Right renal cortex interstitium (tissue), 3 donors: ENCODE measurements around the gene SDE2. TPM values are rescaled to one million over a fixed set of nuclear protein-coding genes. Genes with fewer than 3 reads are reported as not detected.
"Not testable (repeated sequence)": the region's sequence is repeated elsewhere in the genome, so short reads cannot be mapped to it uniquely, and the experiment has no call there.

Source experiments
- DNase-seq, 3 donors: peaks; one replicate each; pipeline ENCODE4 v3.0.0-alpha.2; 2013; ENCODE audit warnings: low read depth in 3 of 3, low spot score in 2 of 3
- polyA plus RNA-seq, 3 donors: library from polyadenylated mRNA; unstranded; fragments of 120-200 nt; gene quantifications; one replicate each; pipeline ENCODE4 v1.2.1, GENCODE V29; 2013; ENCODE audit not compliant: insufficient read length in 3 of 3

SDE2 gene
- polyA plus RNA-seq, 3 donors: 22.7 to 23.1 (median 23.0) TPM

DNA sequence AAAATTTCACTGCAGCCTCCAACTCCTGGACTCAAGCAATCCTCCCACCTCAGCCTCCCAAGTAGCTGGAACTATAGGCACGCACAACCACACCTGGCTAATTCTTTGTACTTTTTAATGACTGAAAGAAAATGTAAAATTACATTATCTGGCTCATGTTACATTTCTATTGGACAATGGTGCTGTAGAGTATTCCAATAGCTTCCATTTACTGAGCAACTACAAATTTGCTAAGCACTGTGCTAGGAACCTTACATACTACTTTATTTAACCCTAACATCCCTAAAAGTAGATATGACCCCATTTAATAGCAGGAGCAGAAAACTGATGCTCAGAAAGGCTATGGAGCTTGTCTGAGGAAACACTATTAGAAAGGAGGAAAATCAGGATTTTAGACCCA is 19.7 kb downstream of the SDE2 start:
- DNase-seq: no peak

DNA sequence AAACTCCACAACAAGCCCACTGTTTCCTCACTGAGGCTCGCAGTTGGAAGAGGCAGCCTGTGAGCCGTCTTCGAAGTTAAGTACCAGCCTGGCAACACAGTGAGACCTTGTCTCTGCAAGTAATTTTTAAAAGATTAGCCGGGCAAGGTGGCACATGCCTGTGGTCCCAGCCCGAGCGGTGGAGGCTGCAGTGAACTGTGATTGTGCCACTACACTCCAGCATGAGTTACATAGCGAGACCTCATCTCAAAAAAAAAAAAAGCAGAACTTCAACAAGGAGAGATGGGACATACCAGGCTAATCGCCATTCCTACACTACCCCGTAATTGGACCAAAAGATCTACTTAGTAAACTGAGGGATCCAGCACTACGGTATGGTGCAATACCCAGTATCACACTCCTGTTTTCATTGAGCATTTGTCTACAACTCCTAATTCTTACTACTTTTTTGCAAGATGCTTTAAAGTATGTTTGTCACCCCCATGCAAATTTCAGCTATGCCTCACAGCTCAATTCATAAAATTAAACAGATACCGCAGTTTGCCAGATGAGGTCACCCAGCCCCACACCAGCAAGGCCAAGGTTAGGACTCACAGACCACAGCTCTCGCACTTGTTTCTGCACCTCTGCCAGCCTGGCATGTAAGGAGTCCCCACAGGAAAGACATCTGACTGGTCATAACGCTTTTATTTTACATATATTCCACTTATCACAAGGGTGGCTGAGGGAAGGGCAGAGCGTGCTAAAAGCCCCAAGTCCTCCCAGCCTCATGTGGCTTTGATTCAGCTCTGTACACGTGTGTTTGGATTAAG is 21.0 kb downstream of the SDE2 start:
- no peak for DNase-seq

DNA sequence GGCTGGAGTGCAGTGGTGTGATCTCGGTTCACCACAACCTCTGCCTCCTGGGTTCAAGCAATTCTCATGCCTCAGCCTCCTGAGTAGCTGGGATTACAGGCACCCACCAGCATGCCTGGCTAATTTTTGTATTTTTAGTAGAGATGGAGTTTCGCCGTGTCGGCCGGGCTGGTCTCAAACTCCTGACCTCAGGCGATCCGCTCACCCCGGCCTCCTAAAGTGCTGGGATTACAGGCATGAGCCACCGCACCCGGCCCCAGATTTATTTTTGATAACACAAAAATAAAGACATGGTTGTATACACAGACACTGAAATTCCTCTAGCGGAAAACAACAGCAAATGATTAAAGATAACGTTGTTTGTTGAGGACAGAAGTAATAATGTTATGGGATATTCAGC is 24.0 kb downstream of the SDE2 start:
- DNase-seq: not testable (repeated sequence)

DNA sequence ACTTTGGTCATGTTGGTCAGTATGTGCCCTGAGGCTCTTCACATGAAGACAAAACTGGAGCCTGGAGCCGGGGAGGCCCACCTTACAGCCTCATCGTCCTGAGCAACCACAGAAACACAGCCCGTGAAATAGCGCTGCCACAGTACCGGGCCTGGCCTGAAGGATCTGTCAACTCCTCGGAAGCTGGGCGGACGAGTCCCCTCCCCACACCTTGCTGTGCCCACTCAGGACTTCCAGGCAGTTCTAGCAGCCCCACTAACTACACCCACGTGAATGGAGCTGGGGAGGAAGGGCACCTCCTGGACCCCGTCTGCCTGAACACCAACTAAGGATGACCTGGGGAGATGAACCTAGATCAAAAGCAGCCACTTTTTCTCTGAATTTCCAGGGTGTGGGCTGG is 24.7 kb downstream of the SDE2 start:
- no peak for DNase-seq

DNA sequence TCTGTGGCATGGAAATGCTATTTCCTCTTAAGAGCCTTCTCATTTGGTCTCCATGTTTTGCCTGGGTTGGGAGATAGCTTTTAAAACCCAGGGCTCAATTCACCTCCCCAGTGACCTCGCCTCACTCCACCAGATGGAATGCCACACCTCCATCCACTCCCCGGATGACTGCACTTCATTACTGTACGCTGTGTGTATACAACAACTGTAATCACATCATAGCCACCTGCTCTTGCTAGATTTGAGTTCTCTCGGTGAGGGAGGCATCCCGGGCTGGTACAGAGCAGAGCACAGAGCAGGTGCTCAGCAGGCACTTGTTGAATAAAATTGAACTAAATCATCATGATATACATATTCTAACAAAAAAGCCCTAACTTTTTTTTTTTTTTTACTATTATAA is 26.0 kb downstream of the SDE2 start:
- DNase-seq: peak in 1 of 3 donors; percentile 38

GRCh38 chr1:225972344-225973152 is 26.6 kb downstream of the SDE2 start:
- no peak for DNase-seq

DNA sequence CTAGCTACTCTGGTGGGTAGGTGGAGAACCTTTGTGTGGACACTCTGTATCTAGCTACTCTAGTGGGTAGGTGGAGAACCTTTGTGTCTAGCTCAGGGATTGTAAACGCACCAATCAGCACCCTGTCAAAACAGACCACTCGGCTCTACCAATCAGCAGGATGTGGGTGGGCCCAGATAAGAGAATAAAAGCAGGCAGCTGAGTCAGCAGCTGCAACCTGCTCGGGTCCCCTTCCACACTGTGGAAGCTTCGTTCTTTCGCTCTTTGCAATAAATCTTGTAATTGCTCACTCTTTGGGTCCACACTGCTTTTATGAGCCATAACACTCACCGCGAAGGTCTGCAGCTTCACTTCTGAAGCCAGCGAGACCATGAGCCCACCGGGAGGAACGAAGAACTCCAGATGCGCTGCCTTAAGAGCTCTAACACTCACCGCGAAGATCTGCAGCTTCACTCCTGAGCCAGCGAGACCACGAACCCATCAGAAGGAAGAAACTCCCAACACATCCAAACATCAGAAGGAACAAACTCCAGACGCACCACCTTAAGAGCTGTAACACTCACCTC is 28.5 kb downstream of the SDE2 start:
- not testable (repeated sequence) for DNase-seq

- DNase-seq: not testable (repeated sequence)
These were observed 29.4 kb downstream of the SDE2 start for GRCh38 chr1:225969751-225970150.

GRCh38 chr1:225965231-225965630 is 33.9 kb downstream of the SDE2 start:
- no peak for DNase-seq

DNA sequence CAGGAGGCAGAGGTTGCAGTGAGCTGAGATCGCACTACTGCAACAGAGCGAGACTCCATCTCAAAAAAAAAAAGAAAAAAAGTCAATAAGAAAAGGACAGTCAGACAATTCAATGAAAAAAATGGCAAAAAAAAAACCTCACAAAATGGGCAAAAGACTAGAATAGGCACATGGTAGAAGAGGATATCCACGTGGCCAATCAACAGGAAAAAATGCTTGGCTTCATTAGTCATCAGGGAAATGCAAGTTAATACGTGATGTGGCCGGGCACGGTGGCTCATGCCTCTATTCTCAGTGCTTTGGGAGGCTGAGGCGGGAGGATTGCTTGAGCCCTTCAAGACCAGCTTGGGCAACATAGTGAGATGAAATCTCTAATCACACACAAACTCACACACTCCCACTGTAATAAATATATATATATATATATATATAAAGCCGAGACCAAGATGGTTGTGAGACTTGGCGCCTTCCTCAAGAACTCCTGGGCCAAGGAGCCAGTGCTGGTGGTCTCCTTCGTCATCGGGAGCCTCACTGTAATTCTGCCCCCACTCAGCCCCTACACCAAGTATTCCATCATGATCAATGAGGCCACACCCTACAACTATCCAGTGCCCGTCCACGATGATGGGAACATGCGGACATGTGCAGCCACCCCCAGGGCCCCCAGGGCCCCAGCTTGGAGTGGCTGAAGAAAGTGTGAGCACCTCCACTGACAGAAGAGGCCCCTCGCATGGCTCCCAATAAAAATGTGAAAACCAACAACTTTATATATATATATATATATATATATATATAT is 35.2 kb downstream of the SDE2 start:
- DNase-seq: no peak

GRCh38 chr1:225962440-225962975 is 36.6 kb downstream of the SDE2 start:
- no peak for DNase-seq

DNA sequence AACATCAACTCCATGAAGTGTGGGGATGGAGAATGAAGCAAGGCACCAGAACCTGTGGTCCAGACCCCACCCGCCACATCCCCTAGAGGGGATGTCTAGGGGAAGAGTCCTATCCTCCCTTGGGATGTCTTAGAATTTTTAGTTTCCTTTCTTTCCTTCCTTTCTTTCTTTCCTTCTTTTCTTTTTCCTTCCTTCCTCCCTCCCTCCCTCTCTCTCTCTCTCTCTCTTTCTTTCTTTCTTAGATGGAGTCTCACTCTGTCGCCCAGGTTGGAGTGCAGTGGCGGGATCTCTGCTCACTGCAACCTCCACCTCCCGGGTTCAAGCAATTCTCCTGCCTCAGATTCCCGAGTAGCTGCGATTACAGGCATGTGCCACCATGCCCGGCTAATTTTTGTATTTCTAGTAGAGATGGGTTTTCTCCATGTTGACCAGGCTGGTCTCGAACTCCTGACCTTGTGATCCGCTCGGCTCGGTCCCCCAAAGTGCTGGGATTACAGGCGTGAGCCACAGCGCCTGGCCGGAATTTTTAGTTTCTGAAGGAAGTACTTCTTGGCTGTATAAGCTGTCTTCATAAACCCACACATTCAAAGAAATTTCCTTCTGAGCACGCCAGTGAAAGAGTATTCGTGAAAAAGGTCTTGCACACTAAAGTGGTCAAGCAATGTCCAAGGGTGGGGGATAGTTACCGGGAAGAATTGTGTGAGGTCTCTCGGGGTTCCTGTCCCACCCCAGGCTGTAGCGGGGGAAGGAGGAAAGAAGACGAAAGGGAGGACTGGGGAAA is 37.3 kb downstream of the SDE2 start:
- DNase-seq: no peak

DNA sequence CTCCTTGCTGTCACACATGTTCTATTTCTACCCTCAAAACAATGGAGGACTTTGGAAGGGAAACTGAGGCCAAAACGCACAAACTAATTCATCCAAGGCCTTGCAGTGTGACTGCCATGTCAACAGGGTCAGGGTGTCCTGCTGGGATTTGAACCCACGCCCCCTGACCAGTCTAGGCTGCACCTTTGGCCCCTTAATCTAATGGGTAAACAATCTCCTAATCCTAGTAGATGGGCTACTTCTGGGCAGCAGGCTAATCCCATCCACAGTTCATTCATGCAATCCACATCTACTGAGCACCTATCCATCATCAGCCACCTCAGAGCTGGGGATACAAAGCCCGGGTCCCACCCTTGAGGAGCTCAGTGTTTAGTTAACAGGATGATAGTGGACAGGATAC is 41.1 kb downstream of the SDE2 start:
- DNase-seq: no peak

- DNase-seq: no peak
These were observed 44.4 kb downstream of the SDE2 start for GRCh38 chr1:225954753-225955152.

DNA sequence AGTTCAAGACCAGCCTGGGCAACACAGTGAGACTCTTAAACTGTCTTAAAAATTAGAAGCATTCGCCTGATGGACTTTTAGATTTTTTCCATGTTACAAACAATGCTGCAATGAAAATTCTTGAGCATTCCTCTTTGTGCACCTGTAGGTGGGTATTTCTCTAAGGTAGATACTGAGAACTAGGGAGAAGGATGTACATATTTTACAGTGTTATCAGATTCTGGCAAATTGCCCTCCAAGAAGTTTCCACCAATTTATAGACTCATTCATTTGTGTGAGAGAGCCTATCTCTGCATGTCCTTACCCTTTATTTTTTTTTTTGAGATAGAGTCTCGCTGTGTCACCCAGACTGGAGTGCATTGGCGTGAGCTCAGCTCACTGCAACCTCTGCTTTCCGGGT is 45.8 kb downstream of the SDE2 start:
- DNase-seq: no peak

DNA sequence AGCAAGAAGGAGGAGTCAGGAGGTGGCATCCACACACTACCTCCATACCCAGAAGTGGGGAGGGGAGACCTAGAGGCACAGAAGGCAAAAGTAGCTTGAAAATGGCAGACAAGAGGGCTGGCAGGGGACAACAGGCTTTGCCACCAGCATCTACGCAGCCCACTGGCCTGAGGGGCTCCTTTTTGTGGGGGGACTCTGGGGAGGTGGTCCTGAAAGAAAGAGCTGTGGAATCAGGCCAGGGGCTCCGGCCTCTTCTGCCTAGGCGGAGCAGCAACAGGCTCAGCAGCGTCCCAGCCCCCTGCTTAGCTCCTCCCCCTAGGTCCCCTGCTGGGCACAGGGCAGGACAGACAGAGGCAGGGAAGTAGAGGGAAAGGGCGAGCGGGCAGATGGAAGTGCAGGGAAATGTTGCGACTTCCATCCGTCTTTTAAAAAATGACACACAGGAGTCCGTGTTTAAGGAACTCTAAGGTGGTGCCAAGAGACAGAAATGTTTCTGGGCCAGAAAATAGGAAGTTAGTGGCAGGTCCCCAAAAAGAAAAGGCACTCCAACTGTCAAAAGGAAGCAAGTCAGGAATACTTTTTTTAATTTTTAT is 48.1 kb downstream of the SDE2 start:
- DNase-seq: no peak

DNA sequence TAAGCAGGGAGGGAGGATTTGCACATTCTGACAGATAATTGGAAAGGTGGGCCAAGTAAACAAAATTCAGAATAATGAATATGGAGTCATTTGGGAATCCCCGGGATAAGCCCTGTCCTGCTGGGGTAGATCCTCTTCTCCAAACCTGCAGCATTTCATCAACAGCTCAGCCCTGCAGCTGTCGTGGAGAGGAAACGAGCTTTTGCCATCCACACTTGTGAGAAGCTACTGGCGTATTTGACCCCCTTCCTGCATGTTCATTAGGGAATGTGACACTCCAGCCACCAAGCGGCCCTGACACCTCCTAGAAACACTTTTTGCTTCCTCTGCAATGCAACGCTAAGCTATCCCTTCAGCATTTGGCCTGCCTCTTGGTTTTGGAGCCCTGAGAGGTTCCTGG is 50.1 kb downstream of the SDE2 start:
- no peak for DNase-seq

- DNase-seq: no peak
These were observed 52.3 kb downstream of the SDE2 start for GRCh38 chr1:225946803-225947202.

GRCh38 chr1:225946082-225946620 is 53.0 kb downstream of the SDE2 start:
- no peak for DNase-seq
